Dermis blood vessel endothelial cell (primary cell): Measurements from ENCODE around the gene USH2A. TPM values are rescaled to one million over a fixed set of nuclear protein-coding genes. Genes with fewer than 3 reads are reported as not detected.
A peak's percentile ranks its signal among the peaks of the same experiment; 100 is the strongest.

ENCODE experiments used
- DNase-seq: peaks from one replicate; pipeline ENCODE4 v3.0.0; 2010
- total RNA-seq: library from RNA; depleted of rRNA; stranded (reverse); fragments of >200 nt; gene quantifications from 2 replicates; pipeline ENCODE4 v1.2.3, GENCODE V29; 2014

USH2A gene
- total RNA-seq, 1 donor from 2014 or later, result not detected

GRCh38 chr1:216270086-216270773 is 153.0 kb downstream of the USH2A start:
- no peak for DNase-seq

GRCh38 chr1:216261631-216262030 is 161.6 kb downstream of the USH2A start:
- DNase-seq, result no peak

- DNase-seq, result no peak
These were observed 164.4 kb downstream of the USH2A start for GRCh38 chr1:216258856-216259255.

GRCh38 chr1:216258386-216258785 is 164.9 kb downstream of the USH2A start:
- no peak for DNase-seq

GRCh38 chr1:216250861-216251260 is 172.4 kb downstream of the USH2A start:
- DNase-seq, result no peak

GRCh38 chr1:216248628-216249027 is 174.6 kb downstream of the USH2A start:
- no peak for DNase-seq

GRCh38 chr1:216247937-216248336 is 175.3 kb downstream of the USH2A start:
- no peak for DNase-seq

- no peak for DNase-seq
These were observed 176.6 kb downstream of the USH2A start for GRCh38 chr1:216246577-216247203.

- DNase-seq, result no peak
These were observed 184.4 kb downstream of the USH2A start for GRCh38 chr1:216238844-216239243.

- no peak for DNase-seq
These were observed 185.2 kb downstream of the USH2A start for GRCh38 chr1:216237927-216238542.

GRCh38 chr1:216224233-216224632 is 199.0 kb downstream of the USH2A start:
- DNase-seq, result no peak

- no peak for DNase-seq
These were observed 199.8 kb downstream of the USH2A start for GRCh38 chr1:216223486-216223885.

GRCh38 chr1:216222288-216222687 is 201.0 kb downstream of the USH2A start:
- DNase-seq, result no peak

- peak; percentile 26 for DNase-seq
These were observed 202.0 kb downstream of the USH2A start for GRCh38 chr1:216221260-216221700.

GRCh38 chr1:216216305-216216704 is 206.9 kb downstream of the USH2A start:
- no peak for DNase-seq

- DNase-seq, result no peak
These were observed 208.1 kb downstream of the USH2A start for GRCh38 chr1:216215169-216215568.

- no peak for DNase-seq
These were observed 210.4 kb downstream of the USH2A start for GRCh38 chr1:216212826-216213225.

- no peak for DNase-seq
These were observed 213.2 kb downstream of the USH2A start for GRCh38 chr1:216210081-216210480.

- DNase-seq, result no peak
These were observed 214.1 kb downstream of the USH2A start for GRCh38 chr1:216209125-216209524.

- no peak for DNase-seq
These were observed 216.1 kb downstream of the USH2A start for GRCh38 chr1:216207154-216207553.

GRCh38 chr1:216205176-216205575 is 218.1 kb downstream of the USH2A start:
- DNase-seq, result no peak

GRCh38 chr1:216201946-216202345 is 221.3 kb downstream of the USH2A start:
- DNase-seq, result no peak

GRCh38 chr1:216200941-216201340 is 222.3 kb downstream of the USH2A start:
- DNase-seq, result no peak

- no peak for DNase-seq
These were observed 228.5 kb downstream of the USH2A start for GRCh38 chr1:216194721-216195120.
